Measurements from ENCODE around the gene COPS3. TPM values are rescaled to one million over a fixed set of nuclear protein-coding genes. Genes with fewer than 3 reads are reported as not detected.

COPS3 gene
- total RNA-seq, 4 donors from 2014 or later: 28.9 to 78.2 (median 60.0) TPM

DNA sequence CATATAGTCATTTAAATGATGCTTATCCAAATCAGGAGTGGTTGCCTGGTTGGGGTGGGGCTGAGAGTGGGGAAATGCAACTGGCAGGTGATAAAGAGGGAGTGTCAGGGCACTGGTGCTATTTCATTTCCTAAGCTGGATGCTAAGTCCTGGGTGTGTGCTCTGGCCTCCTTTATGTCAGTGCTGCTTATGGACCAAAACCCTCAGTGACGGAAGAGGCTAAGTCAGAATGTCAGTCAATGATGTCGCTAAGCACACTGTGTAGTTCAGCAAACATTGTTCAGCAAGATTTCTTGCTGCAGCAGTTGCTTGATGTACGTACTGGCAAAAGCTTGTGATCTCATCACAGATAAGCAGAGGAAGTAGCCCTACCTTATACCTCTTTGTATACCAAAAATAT lies 27.6 kb downstream of the COPS3 start:
- H3K27me3 ChIP-seq: no peaks in the 10 kb centered on the region
- H3K36me3 ChIP-seq: peaks cover 0 to 58% (median 18%) of the 10 kb centered on the region in 4 donors
- in situ Hi-C loops (cut with MboI; ENCODE audit: low pct_ligation_motif_present in 1 of 4, low pct_unique_long_range_greater_than_20kb in 1 of 4, low sequenced_read_pairs in 3 of 4): no loop called here

DNA sequence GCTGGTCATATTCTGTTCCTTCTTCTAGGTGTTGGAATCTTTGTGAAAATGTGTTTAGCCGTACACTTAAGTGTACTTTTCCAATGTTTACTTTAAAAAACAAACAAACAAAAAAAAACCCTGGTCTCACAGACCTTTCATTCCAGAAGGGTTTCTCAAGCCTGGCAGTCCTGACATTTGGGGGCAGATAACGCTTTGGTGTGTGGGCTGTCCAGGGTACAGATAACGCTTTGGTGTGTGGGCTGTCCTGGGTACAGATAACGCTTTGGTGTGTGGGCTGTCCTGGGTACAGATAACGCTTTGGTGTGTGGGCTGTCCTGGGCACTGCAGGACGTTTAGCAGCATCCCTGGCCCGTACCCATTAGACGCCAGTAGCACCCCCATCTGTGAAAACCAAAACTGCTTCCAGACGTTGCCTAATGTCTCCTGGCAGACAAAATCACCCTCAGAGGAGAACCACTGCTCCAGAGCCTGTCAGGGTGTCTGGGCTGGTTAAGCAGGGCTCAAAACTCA lies 28.8 kb downstream of the COPS3 start:
- Histone ChIP-seq H3K36me3 (peaks cover 0 to 59% (median 21%) of the 10 kb centered on the region in 4 donors), H3K4me3 (no peak overlapping the region), H3K27ac (no peak overlapping the region), H3K4me1 (no peaks in the 10 kb centered on the region), H3K27me3 (no peaks in the 10 kb centered on the region), H3K9me3 (no peaks in the 10 kb centered on the region)
- no peak for DNase-seq
- TF ChIP-seq POLR2A (IDR thresholded peaks at IDR 0.05) (no peak), POLR2AphosphoS5 (IDR thresholded peaks at IDR 0.05) (no peak), EP300 (IDR thresholded peaks at IDR 0.05; ENCODE audit: low read depth) (no peak)
- TF ChIP-seq, protein P1, sequence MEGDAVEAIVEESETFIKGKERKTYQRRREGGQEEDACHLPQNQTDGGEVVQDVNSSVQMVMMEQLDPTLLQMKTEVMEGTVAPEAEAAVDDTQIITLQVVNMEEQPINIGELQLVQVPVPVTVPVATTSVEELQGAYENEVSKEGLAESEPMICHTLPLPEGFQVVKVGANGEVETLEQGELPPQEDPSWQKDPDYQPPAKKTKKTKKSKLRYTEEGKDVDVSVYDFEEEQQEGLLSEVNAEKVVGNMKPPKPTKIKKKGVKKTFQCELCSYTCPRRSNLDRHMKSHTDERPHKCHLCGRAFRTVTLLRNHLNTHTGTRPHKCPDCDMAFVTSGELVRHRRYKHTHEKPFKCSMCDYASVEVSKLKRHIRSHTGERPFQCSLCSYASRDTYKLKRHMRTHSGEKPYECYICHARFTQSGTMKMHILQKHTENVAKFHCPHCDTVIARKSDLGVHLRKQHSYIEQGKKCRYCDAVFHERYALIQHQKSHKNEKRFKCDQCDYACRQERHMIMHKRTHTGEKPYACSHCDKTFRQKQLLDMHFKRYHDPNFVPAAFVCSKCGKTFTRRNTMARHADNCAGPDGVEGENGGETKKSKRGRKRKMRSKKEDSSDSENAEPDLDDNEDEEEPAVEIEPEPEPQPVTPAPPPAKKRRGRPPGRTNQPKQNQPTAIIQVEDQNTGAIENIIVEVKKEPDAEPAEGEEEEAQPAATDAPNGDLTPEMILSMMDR (IDR thresholded peaks at IDR 0.05): no peak
- in situ Hi-C loops (cut with MboI; ENCODE audit: low pct_ligation_motif_present in 1 of 4, low pct_unique_long_range_greater_than_20kb in 1 of 4, low sequenced_read_pairs in 3 of 4): no loop called here
- 83 to 85% methylated on average over 3 to 9 of the region's 9 CpGs for WGBS, 2 donors (ENCODE audit: low coverage in 1 of 2)
- intact Hi-C loops (cut with DNase I; ENCODE audit: low total_unique reads): no loop called here

More for the DNA sequence above, 27.6 kb downstream of the COPS3 start:
- DNase-seq: no peak
- H3K4me1 ChIP-seq: no peaks in the 10 kb centered on the region
- H3K4me3 ChIP-seq: no peak overlapping the region
- 94% methylated on average over 3 of the region's 3 CpGs; no CpG with 5 or more reads in 1 of the 2 donors for WGBS, 2 donors (ENCODE audit: low coverage in 1 of 2)
- H3K27ac ChIP-seq: no peak overlapping the region
- no peaks in the 10 kb centered on the region for H3K9me3 ChIP-seq
- TF ChIP-seq, protein P1 (IDR thresholded peaks at IDR 0.05): no peak
- TF ChIP-seq EP300 (IDR thresholded peaks at IDR 0.05; ENCODE audit: low read depth) (no peak), POLR2A (IDR thresholded peaks at IDR 0.05) (no peak), POLR2AphosphoS5 (IDR thresholded peaks at IDR 0.05) (no peak)
- intact Hi-C loops (cut with DNase I; ENCODE audit: low total_unique reads): no loop called here

DNA sequence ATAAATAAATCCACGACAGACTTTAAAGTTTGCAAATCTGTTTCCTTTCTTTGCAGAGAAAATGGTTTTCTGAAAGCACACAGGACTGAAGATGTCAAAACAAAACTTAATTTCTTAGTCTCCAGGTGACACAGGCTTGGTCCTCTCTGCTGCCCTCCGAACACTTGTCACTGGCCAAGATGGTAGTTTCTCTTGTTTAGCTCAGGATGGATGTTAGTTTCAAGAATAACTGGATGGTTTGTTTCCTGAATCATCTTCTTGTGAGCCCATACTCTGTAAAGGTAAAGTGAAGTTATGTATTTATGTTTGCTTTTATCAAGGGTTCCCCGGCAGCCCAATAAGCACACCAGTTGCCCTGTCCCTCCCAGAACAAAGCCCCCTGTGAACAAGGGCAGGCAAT lies 34.2 kb downstream of the COPS3 start:
- Histone ChIP-seq H3K27ac (no peak overlapping the region), H3K36me3 (peaks cover 0 to 43% (median 14%) of the 10 kb centered on the region in 4 donors), H3K9me3 (no peaks in the 10 kb centered on the region), H3K4me1 (no peaks in the 10 kb centered on the region), H3K27me3 (no peaks in the 10 kb centered on the region), H3K4me3 (no peak overlapping the region)
- intact Hi-C loops (cut with DNase I; ENCODE audit: low total_unique reads): no loop called here
- in situ Hi-C loops (cut with MboI; ENCODE audit: low pct_ligation_motif_present in 1 of 4, low pct_unique_long_range_greater_than_20kb in 1 of 4, low sequenced_read_pairs in 3 of 4): no loop called here
- DNase-seq: no peak
- WGBS, 2 donors (ENCODE audit: low coverage in 1 of 2): 84 to 86% methylated on average over 2 to 3 of the region's 3 CpGs
- no peak for TF ChIP-seq POLR2A (IDR thresholded peaks at IDR 0.05)
- TF ChIP-seq POLR2AphosphoS5 (IDR thresholded peaks at IDR 0.05): no peak
- TF ChIP-seq, protein P1 (IDR thresholded peaks at IDR 0.05): no peak
- no peak for TF ChIP-seq EP300 (IDR thresholded peaks at IDR 0.05; ENCODE audit: low read depth)

DNA sequence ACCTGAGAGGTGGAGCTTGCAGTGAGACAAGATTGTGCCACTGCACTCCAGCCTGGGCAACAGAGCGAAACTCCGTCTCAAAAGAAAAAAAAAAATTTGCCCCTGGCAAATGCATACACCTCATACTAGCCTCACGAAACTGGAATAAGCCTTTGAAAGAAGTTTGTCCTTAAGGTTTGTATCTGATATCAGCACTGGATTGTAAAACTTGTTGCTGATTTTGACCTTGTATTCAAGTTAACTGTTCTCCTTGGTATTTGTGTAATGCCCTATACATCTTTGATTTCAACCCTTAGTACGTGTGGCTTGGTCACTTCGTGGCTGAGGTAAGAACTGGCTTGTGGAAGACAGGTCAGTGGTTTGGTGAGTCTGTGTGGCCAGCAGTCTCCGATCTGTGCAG lies 37.9 kb downstream of the COPS3 start:
- DNase-seq: no peak
- no peaks in the 10 kb centered on the region for H3K27me3 ChIP-seq
- H3K27ac ChIP-seq: no peak overlapping the region
- H3K4me1 ChIP-seq: peaks cover 0 to 6% (median 3%) of the 10 kb centered on the region in 4 donors
- WGBS, 2 donors (ENCODE audit: low coverage in 1 of 2): 91 to 100% methylated on average over 1 to 6 of the region's 6 CpGs
- H3K36me3 ChIP-seq: peaks cover 0 to 21% (median 8%) of the 10 kb centered on the region in 4 donors
- in situ Hi-C loops (cut with MboI; ENCODE audit: low pct_ligation_motif_present in 1 of 4, low pct_unique_long_range_greater_than_20kb in 1 of 4, low sequenced_read_pairs in 3 of 4) (no loop called here), intact Hi-C loops (cut with DNase I; ENCODE audit: low total_unique reads) (no loop called here)
- H3K4me3 ChIP-seq: no peak overlapping the region
- H3K9me3 ChIP-seq: no peaks in the 10 kb centered on the region
- TF ChIP-seq EP300 (IDR thresholded peaks at IDR 0.05; ENCODE audit: low read depth): no peak
- TF ChIP-seq, protein P1 (IDR thresholded peaks at IDR 0.05): no peak
- TF ChIP-seq POLR2A (IDR thresholded peaks at IDR 0.05): no peak
- no peak for TF ChIP-seq POLR2AphosphoS5 (IDR thresholded peaks at IDR 0.05)
